GM12892 (cell line): ENCODE data around the gene ANKRD6.

Experiments used
- POLR2A ChIP-seq: IDR thresholded peaks from 2 replicates; pipeline ENCODE4 v1.6.1; 2011; ENCODE audit warnings: low read depth, low read length, control low read depth
- POLR2AphosphoS5 ChIP-seq: IDR thresholded peaks from 2 replicates; pipeline ENCODE4 v1.6.1; 2011; ENCODE audit warnings: low read depth, low read length, control low read depth

- TF ChIP-seq POLR2AphosphoS5 (no peak), POLR2A (no peak)
Observed at GRCh38 chr6:89467437-89467836, 34.5 kb downstream of the ANKRD6 start.
